WTC11 (cell line): ENCODE measurements around the gene ADARB2. TPM values are rescaled to one million over a fixed set of nuclear protein-coding genes. Genes with fewer than 3 reads are reported as not detected.

Experiments
- ATAC-seq: fragments of 200-7000 bp; cut with Tn5 transposase; 2 replicates; pipeline ENCODE4 v1.10.0; 2021; ENCODE audit warnings: mild to moderate bottlenecking, moderate library complexity
- CTCF ChIA-PET: fragments of 300-600 bp; sonication (Branson Sonifier 250); formaldehyde crosslinking; loops from one replicate; lab custom pipeline; 2021; ENCODE audit warnings: antibody characterized with exemption; lab: Charles Lee
- POLR2A ChIA-PET: fragments of 350-600 bp; sonication (Branson Sonifier 250); formaldehyde crosslinking; loops from one replicate; lab custom pipeline; 2021; ENCODE audit warnings: antibody characterized with exemption; lab: Charles Lee
- DNase-seq: peaks from one replicate; pipeline ENCODE4 v3.0.0; 2021; ENCODE audit warnings: low spot score
- H3K27ac Mint-ChIP-seq: 2 replicates; pipeline ENCODE4 v1.8.0; 2021; ENCODE audit warnings: mixed read lengths
- H3K27me3 Mint-ChIP-seq: 2 replicates; pipeline ENCODE4 v1.8.0; 2021; ENCODE audit warnings: low read depth, mild to moderate bottlenecking, moderate library complexity, mixed read lengths
- H3K36me3 Mint-ChIP-seq: 2 replicates; pipeline ENCODE4 v1.8.0; 2021; ENCODE audit warnings: mixed read lengths
- H3K4me1 Mint-ChIP-seq: 2 replicates; pipeline ENCODE4 v1.8.0; 2022; ENCODE audit warnings: mixed read lengths
- H3K4me3 Mint-ChIP-seq: 2 replicates; pipeline ENCODE4 v1.8.0; 2021; ENCODE audit warnings: mild to moderate bottlenecking, moderate library complexity, mixed read lengths
- H3K9me3 Mint-ChIP-seq: 2 replicates; pipeline ENCODE4 v1.8.0; 2021; ENCODE audit warnings: mixed read lengths
- ARID4B ChIP-seq: sonication (generic); formaldehyde crosslinking; IDR thresholded peaks from 2 replicates; pipeline ENCODE4 v1.8.0; 2023; ENCODE audit warnings: missing genetic modification reagents, mild to moderate bottlenecking, borderline replicate concordance
- ATF1 ChIP-seq: sonication (generic); formaldehyde crosslinking; IDR thresholded peaks from 2 replicates; pipeline ENCODE4 v1.8.1; 2023; ENCODE audit warnings: mild to moderate bottlenecking, moderate library complexity, missing genetic modification reagents
- ATF3 ChIP-seq: sonication (generic); formaldehyde crosslinking; conservative IDR thresholded peaks from 2 replicates; pipeline ENCODE4 v1.8.1; 2022; ENCODE audit warnings: mild to moderate bottlenecking, missing genetic modification reagents
- ELF4 ChIP-seq: sonication (generic); formaldehyde crosslinking; IDR thresholded peaks from 2 replicates; pipeline ENCODE4 v1.8.1; 2022; ENCODE audit warnings: low read depth, mild to moderate bottlenecking, moderate library complexity, missing genetic modification reagents
- ERG ChIP-seq: fragments of 250-450 bp; sonication (Bioruptor Pico); IDR thresholded peaks from 2 replicates; pipeline ENCODE4 v1.8.0; 2021; ENCODE audit warnings: mild to moderate bottlenecking
- ETV6 ChIP-seq: sonication (generic); formaldehyde crosslinking; IDR thresholded peaks from 2 replicates; pipeline ENCODE4 v1.8.1; 2022; ENCODE audit warnings: mild to moderate bottlenecking, missing genetic modification reagents
- FOXP1 ChIP-seq: sonication (generic); formaldehyde crosslinking; IDR thresholded peaks from 2 replicates; pipeline ENCODE4 v1.8.0; 2022; ENCODE audit warnings: missing genetic modification reagents, mild to moderate bottlenecking, moderate library complexity, borderline replicate concordance
- GABPB1 ChIP-seq: sonication (generic); formaldehyde crosslinking; IDR thresholded peaks from 2 replicates; pipeline ENCODE4 v1.8.1; 2023; ENCODE audit warnings: mild to moderate bottlenecking, missing genetic modification reagents
- HMGA2 ChIP-seq: fragments of 250-450 bp; sonication (Bioruptor Pico); IDR thresholded peaks from 2 replicates; pipeline ENCODE4 v1.4.0; 2021; ENCODE audit warnings: mild to moderate bottlenecking, moderate library complexity
- HMGXB4 ChIP-seq: sonication (generic); formaldehyde crosslinking; IDR thresholded peaks from 2 replicates; pipeline ENCODE4 v1.8.1; 2023; ENCODE audit warnings: mild to moderate bottlenecking, moderate library complexity, missing genetic modification reagents
- IRF2 ChIP-seq: sonication (generic); formaldehyde crosslinking; IDR thresholded peaks from 2 replicates; pipeline ENCODE4 v1.8.0; 2022; ENCODE audit warnings: low read depth, missing genetic modification reagents, borderline replicate concordance
- MAX ChIP-seq: sonication (generic); formaldehyde crosslinking; IDR thresholded peaks from 2 replicates; pipeline ENCODE4 v1.8.0; 2022; ENCODE audit warnings: mild to moderate bottlenecking, missing genetic modification reagents
- MXD4 ChIP-seq: fragments of 250-450 bp; sonication (Bioruptor Pico); IDR thresholded peaks from 2 replicates; pipeline ENCODE4 v1.8.0; 2021; ENCODE audit warnings: mild to moderate bottlenecking, moderate library complexity, borderline replicate concordance
- NR2C2 ChIP-seq: sonication (generic); formaldehyde crosslinking; IDR thresholded peaks from 2 replicates; pipeline ENCODE4 v1.8.0; 2022; ENCODE audit warnings: mild to moderate bottlenecking, missing genetic modification reagents
- RORB ChIP-seq: fragments of 250-450 bp; sonication (Bioruptor Pico); IDR thresholded peaks from 2 replicates; pipeline ENCODE4 v1.9.0; 2021; ENCODE audit warnings: mild to moderate bottlenecking
- SMAD3 ChIP-seq: sonication (generic); formaldehyde crosslinking; IDR thresholded peaks from 2 replicates; pipeline ENCODE4 v1.8.0; 2022; ENCODE audit warnings: missing genetic modification reagents, mild to moderate bottlenecking, borderline replicate concordance
- USF1 ChIP-seq: sonication (generic); formaldehyde crosslinking; IDR thresholded peaks from 2 replicates; pipeline ENCODE4 v1.8.0; 2022; ENCODE audit warnings: mild to moderate bottlenecking, missing genetic modification reagents
- ZNF138 ChIP-seq: sonication (generic); formaldehyde crosslinking; conservative IDR thresholded peaks from 2 replicates; pipeline ENCODE4 v1.8.1; 2022; ENCODE audit warnings: mild to moderate bottlenecking, moderate library complexity, missing genetic modification reagents
- ZNF219 ChIP-seq: sonication (generic); formaldehyde crosslinking; IDR thresholded peaks from 2 replicates; pipeline ENCODE4 v1.8.0; 2023; ENCODE audit warnings: missing genetic modification reagents, mild to moderate bottlenecking, borderline replicate concordance
- ZNF263 ChIP-seq: sonication (generic); formaldehyde crosslinking; IDR thresholded peaks from 2 replicates; pipeline ENCODE4 v1.8.1; 2022; ENCODE audit warnings: low read depth, mild to moderate bottlenecking, moderate library complexity, missing genetic modification reagents
- ZNF396 ChIP-seq: fragments of 250-450 bp; sonication (Bioruptor Pico); IDR thresholded peaks from 2 replicates; pipeline ENCODE4 v1.8.0; 2021; ENCODE audit warnings: mild to moderate bottlenecking, moderate library complexity, borderline replicate concordance
- ZNF423 ChIP-seq: fragments of 250-450 bp; sonication (Bioruptor Pico); IDR thresholded peaks from 2 replicates; pipeline ENCODE4 v2.1.2; 2022; ENCODE audit warnings: mild to moderate bottlenecking, moderate library complexity
- total RNA-seq: library from RNA; stranded (reverse); gene quantifications from 3 replicates; pipeline ENCODE4 v1.2.3, GENCODE V29; 2021
- TF ChIP-seq, protein P1 (sequence below): sonication (generic); formaldehyde crosslinking; IDR thresholded peaks from 2 replicates; pipeline ENCODE4 v1.8.0; 2023; ENCODE audit warnings: missing genetic modification reagents
- TF ChIP-seq, protein P2 (sequence below): sonication (generic); formaldehyde crosslinking; IDR thresholded peaks from 2 replicates; pipeline ENCODE4 v1.8.1; 2023; ENCODE audit warnings: mild to moderate bottlenecking, missing genetic modification reagents, moderate library complexity
- TF ChIP-seq, protein P3 (sequence below): sonication (generic); formaldehyde crosslinking; IDR thresholded peaks from 2 replicates; pipeline ENCODE4 v1.8.0; 2022; ENCODE audit warnings: mild to moderate bottlenecking, missing genetic modification reagents

ADARB2 gene
- total RNA-seq, 1 experiment from 2014 or later = 3.7 TPM

GRCh38 chr10:1240341-1240775 is 497.0 kb downstream of the ADARB2 start:
- peak; percentile 83 for ATAC-seq
- peak overlapping the region; percentile 100 for H3K27ac Mint-ChIP-seq
- TF ChIP-seq MXD4 (CRISPR knock-in tag) (no peak), ZNF396 (no peak), ELF4 (no peak), SMAD3 (no peak), ZNF263 (CRISPR knock-in tag) (no peak), HMGA2 (no peak), IRF2 (no peak), HMGXB4 (no peak), RORB (no peak), ZNF423 (CRISPR knock-in tag) (peak; percentile 87), ZNF138 (CRISPR knock-in tag) (0 out of 2 replicates have a peak, but pooled peaks have one; percentile 45), MAX (CRISPR knock-in tag) (no peak), ETV6 (CRISPR knock-in tag) (peak; percentile 43; the same call in 1 of the 2 replicates), ATF3 (CRISPR knock-in tag) (no peak), USF1 (CRISPR knock-in tag) (no peak), FOXP1 (CRISPR knock-in tag) (peak; percentile 68; the same call in 1 of the 2 replicates), ZNF219 (CRISPR knock-in tag) (no peak), ATF1 (CRISPR knock-in tag) (no peak), GABPB1 (CRISPR knock-in tag) (no peak), NR2C2 (CRISPR knock-in tag) (no peak), ARID4B (no peak), ERG (CRISPR knock-in tag) (no peak)
- TF ChIP-seq, protein P1, sequence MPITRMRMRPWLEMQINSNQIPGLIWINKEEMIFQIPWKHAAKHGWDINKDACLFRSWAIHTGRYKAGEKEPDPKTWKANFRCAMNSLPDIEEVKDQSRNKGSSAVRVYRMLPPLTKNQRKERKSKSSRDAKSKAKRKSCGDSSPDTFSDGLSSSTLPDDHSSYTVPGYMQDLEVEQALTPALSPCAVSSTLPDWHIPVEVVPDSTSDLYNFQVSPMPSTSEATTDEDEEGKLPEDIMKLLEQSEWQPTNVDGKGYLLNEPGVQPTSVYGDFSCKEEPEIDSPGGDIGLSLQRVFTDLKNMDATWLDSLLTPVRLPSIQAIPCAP = no peak
- TF ChIP-seq, protein P2, sequence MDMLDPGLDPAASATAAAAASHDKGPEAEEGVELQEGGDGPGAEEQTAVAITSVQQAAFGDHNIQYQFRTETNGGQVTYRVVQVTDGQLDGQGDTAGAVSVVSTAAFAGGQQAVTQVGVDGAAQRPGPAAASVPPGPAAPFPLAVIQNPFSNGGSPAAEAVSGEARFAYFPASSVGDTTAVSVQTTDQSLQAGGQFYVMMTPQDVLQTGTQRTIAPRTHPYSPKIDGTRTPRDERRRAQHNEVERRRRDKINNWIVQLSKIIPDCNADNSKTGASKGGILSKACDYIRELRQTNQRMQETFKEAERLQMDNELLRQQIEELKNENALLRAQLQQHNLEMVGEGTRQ (CRISPR knock-in tag) = peak; percentile 33; the same call in 1 of the 2 replicates
- TF ChIP-seq, protein P3, sequence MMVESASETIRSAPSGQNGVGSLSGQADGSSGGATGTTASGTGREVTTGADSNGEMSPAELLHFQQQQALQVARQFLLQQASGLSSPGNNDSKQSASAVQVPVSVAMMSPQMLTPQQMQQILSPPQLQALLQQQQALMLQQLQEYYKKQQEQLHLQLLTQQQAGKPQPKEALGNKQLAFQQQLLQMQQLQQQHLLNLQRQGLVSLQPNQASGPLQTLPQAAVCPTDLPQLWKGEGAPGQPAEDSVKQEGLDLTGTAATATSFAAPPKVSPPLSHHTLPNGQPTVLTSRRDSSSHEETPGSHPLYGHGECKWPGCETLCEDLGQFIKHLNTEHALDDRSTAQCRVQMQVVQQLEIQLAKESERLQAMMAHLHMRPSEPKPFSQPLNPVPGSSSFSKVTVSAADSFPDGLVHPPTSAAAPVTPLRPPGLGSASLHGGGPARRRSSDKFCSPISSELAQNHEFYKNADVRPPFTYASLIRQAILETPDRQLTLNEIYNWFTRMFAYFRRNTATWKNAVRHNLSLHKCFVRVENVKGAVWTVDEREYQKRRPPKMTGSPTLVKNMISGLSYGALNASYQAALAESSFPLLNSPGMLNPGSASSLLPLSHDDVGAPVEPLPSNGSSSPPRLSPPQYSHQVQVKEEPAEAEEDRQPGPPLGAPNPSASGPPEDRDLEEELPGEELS (CRISPR knock-in tag) = peak; percentile 99

More at GRCh38 chr10:1240341-1240775, 497.0 kb downstream of the ADARB2 start:
- peak overlapping the region; percentile 80 for H3K4me3 Mint-ChIP-seq
- H3K36me3 Mint-ChIP-seq = peaks cover 2% of the 10 kb centered on the region
- H3K4me1 Mint-ChIP-seq = peaks cover 31% of the 10 kb centered on the region
- DNase-seq = peak; percentile 52
- ChIA-PET POLR2A (no interaction called here), CTCF (interaction anchor here (2.0 kb wide), 1 partner anchor 128 kb away, joined by 8 read pairs; no protein-coding TSS in a partner anchor)
- 0 out of 2 replicates have a peak, but pooled peaks cover 4% of the 10 kb centered on the region for H3K27me3 Mint-ChIP-seq
- H3K9me3 Mint-ChIP-seq = peaks cover 3% of the 10 kb centered on the region
